ENCODE measurements around the gene TAS2R40. TPM values are rescaled to one million over a fixed set of nuclear protein-coding genes. Genes with fewer than 3 reads are reported as not detected.

TAS2R40 gene
- total and polyA plus RNA-seq, 10 of the 15 experiments (the other 5 are each of a cell fraction or from before 2014, with no cell fraction given) = not detected

DNA sequence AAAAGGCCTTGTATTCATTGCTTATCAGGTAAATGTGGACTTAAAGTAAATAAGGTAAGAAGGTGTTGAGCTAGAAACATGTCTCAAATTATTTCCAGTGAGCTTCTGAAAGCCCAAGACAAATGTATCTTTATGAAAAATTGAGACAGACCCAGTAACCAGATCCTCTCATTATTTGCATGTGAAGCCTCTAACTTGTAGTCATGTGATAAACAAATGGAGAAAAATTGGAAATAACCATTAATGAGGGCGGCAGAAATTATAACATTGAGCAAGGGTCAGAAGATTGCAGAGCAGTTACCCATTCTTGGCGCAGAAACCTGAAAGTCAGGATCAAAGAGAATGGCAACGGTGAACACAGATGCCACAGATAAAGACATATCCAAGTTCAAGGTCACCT, at the start of gene TAS2R40 (continued):
- TF ChIP-seq NKRF (conservative IDR thresholded peaks at IDR 0.05) = no peak

- RAD21 ChIA-PET (ENCODE audit: unreplicated experiment) = interaction anchor here (0.6 kb wide), 1 partner anchor 20 kb away, joined by 3 read pairs; no protein-coding TSS in a partner anchor
- Histone ChIP-seq H3K4me1 (ENCODE audit: control insufficient read depth, insufficient read depth, low read length) (no peaks in the 10 kb centered on the region), H3K9me3 (replicated peaks; ENCODE audit: control insufficient read depth, insufficient read depth, low read length) (no peaks in the 10 kb centered on the region; the same call in 2 of the 3 replicates), H3K27ac (ENCODE audit: control insufficient read depth, insufficient read depth) (no peak overlapping the region), H3K27me3 (replicated peaks in 1 of 2; ENCODE audit: control insufficient read depth in 2 of 2, insufficient read depth in 2 of 2, low read length in 1 of 2) (no peaks in the 10 kb centered on the region), H3K4me3 (no peak overlapping the region), H4K20me1 (ENCODE audit: control insufficient read depth, insufficient read depth) (no peaks in the 10 kb centered on the region), H3K9ac (ENCODE audit: control insufficient read depth, insufficient read depth, low read length) (no peak overlapping the region), H3K36me3 (ENCODE audit: control insufficient read depth in 2 of 2, insufficient read depth in 2 of 2, low read length in 1 of 2) (no peaks in the 10 kb centered on the region), H3K79me2 (ENCODE audit: control insufficient read depth, insufficient read depth, low read length) (no peaks in the 10 kb centered on the region), H2AFZ (ENCODE audit: control insufficient read depth, low read depth, low read length) (no peak overlapping the region), H3K4me2 (ENCODE audit: control insufficient read depth, insufficient read depth) (no peak overlapping the region)
- in situ Hi-C loops (cut with MboI) = no loop called here
- TF ChIP-seq TARDBP (IDR thresholded peaks at IDR 0.05; ENCODE audit: borderline replicate concordance) = no peak
- no peak for TF ChIP-seq IKZF1 (conservative IDR thresholded peaks at IDR 0.05)
- BruUV-seq (replicated peaks) = no TSS peak
- CTCF ChIA-PET = no interaction called here
- DNase-seq (ENCODE audit: low read depth, low spot score) = no peak
- POLR2A ChIA-PET = no interaction called here
- FAIRE-seq = no peak
- 27% methylated on average over 4 of the region's 4 CpGs for WGBS (ENCODE audit: insufficient coverage, insufficient replicate concordance, low lambda C conversion rate, missing lambda C conversion rate)
- intact Hi-C loops (cut with micrococcal nuclease; ENCODE audit: unreplicated experiment) = no loop called here
- SMC1A ChIA-PET (ENCODE audit: uncharacterized antibody, unreplicated experiment) = interaction anchor here (0.6 kb wide), 1 partner anchor 491 kb away, joined by 3 read pairs; no protein-coding TSS in a partner anchor
- ATAC-seq = no peak
Observed at GRCh38 chr7:143172354-143172753, 49.5 kb upstream of the TAS2R40 start.

DNA sequence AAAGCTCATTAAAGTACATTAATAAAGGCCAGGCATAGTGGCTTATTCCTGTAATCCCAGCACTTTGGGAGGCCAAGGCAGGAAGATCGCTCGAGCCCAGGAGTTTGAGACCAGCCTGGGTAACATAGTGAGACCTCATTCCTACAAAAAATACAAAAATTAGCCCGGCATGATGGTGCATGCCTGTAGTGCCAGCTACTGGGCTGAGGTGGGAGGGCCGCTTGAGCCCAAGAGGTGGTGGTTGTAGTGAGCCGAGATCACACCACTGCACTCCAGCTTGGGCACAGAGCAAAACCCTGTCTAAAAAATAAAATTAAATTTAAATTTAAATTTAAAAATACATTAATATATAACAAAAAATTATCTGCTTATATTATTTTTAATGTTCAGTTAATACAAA, 45.7 kb upstream of the TAS2R40 start:
- no peak for FAIRE-seq
- TF ChIP-seq TCF12 (IDR thresholded peaks at IDR 0.05; ENCODE audit: low read depth, low read length) (no peak), ZNF622 (IDR thresholded peaks at IDR 0.05) (no peak), RCOR1 (conservative IDR thresholded peaks at IDR 0.05; ENCODE audit: low read depth, low read length) (no peak), NFYB (IDR thresholded peaks at IDR 0.05; ENCODE audit: insufficient read depth, low read depth, low read length) (no peak), CHD1 (IDR thresholded peaks at IDR 0.05; ENCODE audit: low read depth, low read length) (no peak), ETV6 (conservative IDR thresholded peaks at IDR 0.05 in 1 of 2, IDR thresholded peaks at IDR 0.05 in 1 of 2; ENCODE audit: borderline replicate concordance in 1 of 2, low read depth in 1 of 2) (no peak)
- TF ChIP-seq, protein P1, sequence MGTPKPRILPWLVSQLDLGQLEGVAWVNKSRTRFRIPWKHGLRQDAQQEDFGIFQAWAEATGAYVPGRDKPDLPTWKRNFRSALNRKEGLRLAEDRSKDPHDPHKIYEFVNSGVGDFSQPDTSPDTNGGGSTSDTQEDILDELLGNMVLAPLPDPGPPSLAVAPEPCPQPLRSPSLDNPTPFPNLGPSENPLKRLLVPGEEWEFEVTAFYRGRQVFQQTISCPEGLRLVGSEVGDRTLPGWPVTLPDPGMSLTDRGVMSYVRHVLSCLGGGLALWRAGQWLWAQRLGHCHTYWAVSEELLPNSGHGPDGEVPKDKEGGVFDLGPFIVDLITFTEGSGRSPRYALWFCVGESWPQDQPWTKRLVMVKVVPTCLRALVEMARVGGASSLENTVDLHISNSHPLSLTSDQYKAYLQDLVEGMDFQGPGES (IDR thresholded peaks at IDR 0.05) = no peak

More for the DNA sequence above, 45.7 kb upstream of the TAS2R40 start:
- ChIA-PET RAD21 (ENCODE audit: unreplicated experiment) (no interaction called here), CTCF (no interaction called here), SMC1A (ENCODE audit: uncharacterized antibody, unreplicated experiment) (no interaction called here), POLR2A (interaction anchor here (0.5 kb wide), 1 partner anchor 47 kb away, joined by 6 read pairs; no protein-coding TSS in a partner anchor)
- intact Hi-C loops (cut with micrococcal nuclease; ENCODE audit: unreplicated experiment) = no loop called here
- Histone ChIP-seq H3K79me2 (ENCODE audit: control insufficient read depth, insufficient read depth, low read length) (no peaks in the 10 kb centered on the region), H3K9ac (ENCODE audit: control insufficient read depth, insufficient read depth, low read length) (no peak overlapping the region), H3K4me3 (no peak overlapping the region), H4K20me1 (ENCODE audit: control insufficient read depth, insufficient read depth) (no peaks in the 10 kb centered on the region), H2AFZ (ENCODE audit: control insufficient read depth, low read depth, low read length) (no peak overlapping the region), H3K36me3 (ENCODE audit: control insufficient read depth in 2 of 2, insufficient read depth in 2 of 2, low read length in 1 of 2) (no peaks in the 10 kb centered on the region), H3K4me1 (ENCODE audit: control insufficient read depth, insufficient read depth, low read length) (no peaks in the 10 kb centered on the region), H3K9me3 (replicated peaks; ENCODE audit: control insufficient read depth, insufficient read depth, low read length) (no peaks in the 10 kb centered on the region; the same call in 2 of the 3 replicates), H3K27me3 (replicated peaks in 1 of 2; ENCODE audit: control insufficient read depth in 2 of 2, insufficient read depth in 2 of 2, low read length in 1 of 2) (no peaks in the 10 kb centered on the region), H3K27ac (ENCODE audit: control insufficient read depth, insufficient read depth) (no peak overlapping the region), H3K4me2 (ENCODE audit: control insufficient read depth, insufficient read depth) (no peak overlapping the region)
- no TSS peak for BruUV-seq (replicated peaks)
- 50% methylated on average over 5 of the region's 5 CpGs for WGBS (ENCODE audit: insufficient coverage, insufficient replicate concordance, low lambda C conversion rate, missing lambda C conversion rate)
- no peak for ATAC-seq
- no peak for DNase-seq (ENCODE audit: low read depth, low spot score)
- in situ Hi-C loops (cut with MboI) = no loop called here
